ENCODE measurements around the gene PRRC1. TPM values are rescaled to one million over a fixed set of nuclear protein-coding genes. Genes with fewer than 3 reads are reported as not detected.

Gene PRRC1
- total and polyA plus RNA-seq, 9 of the 15 experiments (the other 6 are each of a cell fraction or from before 2014, with no cell fraction given): 23.4 to 68.7 (median 43.9) TPM

- ChIA-PET CTCF (ENCODE audit: low intra/inter-chr PET ratio) (interaction anchor here (1.2 to 1.3 kb wide), 2 partner anchors 637 to 638 kb away, joined by 3 to 6 read pairs; no protein-coding TSS in a partner anchor), POLR2A (interaction anchor here (0.5 kb wide), 1 partner anchor 520 kb away, joined by 3 read pairs; the partner anchor contains the start of gene SLC12A2)
- no peaks in the 10 kb centered on the region for H3K36me3 ChIP-seq (ENCODE audit: control insufficient read depth, insufficient read depth, low read length)
- no peaks in the 10 kb centered on the region; the same call in 1 of the 2 replicates for H4K20me1 ChIP-seq (replicated peaks; ENCODE audit: control insufficient read depth, insufficient read depth, low read length)
- H3K4me2 ChIP-seq (ENCODE audit: insufficient read depth, low read length): no peak overlapping the region
- peaks cover 0 to 8% of the 10 kb centered on the region in 2 experiments; a peak in 2 of 5 replicates for H3K27me3 ChIP-seq (ENCODE audit: control insufficient read depth in 2 of 2, insufficient read depth in 2 of 2, low read length in 2 of 2)
- BruUV-seq (replicated peaks): no TSS peak
- intact Hi-C loops (cut with micrococcal nuclease) (loop anchor here (1.0 to 10.0 kb wide), 7 partner anchors 183 to 1341 kb away; partner anchors contain the start of gene SLC12A2), in situ Hi-C loops (cut with MboI) (no loop called here)
- ATAC-seq (peak; percentile 91), DNase-seq (ENCODE audit: extremely low read depth in 1 of 4, low spot score in 3 of 4) (peak; percentile 27 to 72 (median 38)), FAIRE-seq (peak; percentile 94)
- H3K27ac ChIP-seq (ENCODE audit: extremely low read depth, low read depth, low read length): no peak overlapping the region
- H3K9me1 ChIP-seq (ENCODE audit: control insufficient read depth, insufficient read depth, low read length): no peaks in the 10 kb centered on the region
- no peak overlapping the region for H2AFZ ChIP-seq (ENCODE audit: low read depth, low read length)
- no peaks in the 10 kb centered on the region for H3K79me2 ChIP-seq (ENCODE audit: control insufficient read depth, insufficient read depth, low read length)
- H3K4me3 ChIP-seq: no peak overlapping the region
- H3K4me1 ChIP-seq (replicated peaks in 1 of 2; ENCODE audit: control insufficient read depth in 2 of 2, insufficient read depth in 2 of 2, low read length in 2 of 2): no peaks in the 10 kb centered on the region; a peak in 1 of 5 replicates
- 24% methylated on average over 2 of the region's 2 CpGs for WGBS (ENCODE audit: insufficient coverage, low coverage, missing lambda C conversion rate)
- H3K9me3 ChIP-seq (replicated peaks; ENCODE audit: control insufficient read depth, insufficient read depth, low read depth, low read length): no peaks in the 10 kb centered on the region
- no peak overlapping the region for H3K9ac ChIP-seq (ENCODE audit: insufficient read depth in 1 of 2, low read depth in 2 of 2, low read length in 2 of 2)
- no peak for TF ChIP-seq CREBBP (IDR thresholded peaks at IDR 0.05; ENCODE audit: low read depth, low read length)
- TF ChIP-seq, protein P1, sequence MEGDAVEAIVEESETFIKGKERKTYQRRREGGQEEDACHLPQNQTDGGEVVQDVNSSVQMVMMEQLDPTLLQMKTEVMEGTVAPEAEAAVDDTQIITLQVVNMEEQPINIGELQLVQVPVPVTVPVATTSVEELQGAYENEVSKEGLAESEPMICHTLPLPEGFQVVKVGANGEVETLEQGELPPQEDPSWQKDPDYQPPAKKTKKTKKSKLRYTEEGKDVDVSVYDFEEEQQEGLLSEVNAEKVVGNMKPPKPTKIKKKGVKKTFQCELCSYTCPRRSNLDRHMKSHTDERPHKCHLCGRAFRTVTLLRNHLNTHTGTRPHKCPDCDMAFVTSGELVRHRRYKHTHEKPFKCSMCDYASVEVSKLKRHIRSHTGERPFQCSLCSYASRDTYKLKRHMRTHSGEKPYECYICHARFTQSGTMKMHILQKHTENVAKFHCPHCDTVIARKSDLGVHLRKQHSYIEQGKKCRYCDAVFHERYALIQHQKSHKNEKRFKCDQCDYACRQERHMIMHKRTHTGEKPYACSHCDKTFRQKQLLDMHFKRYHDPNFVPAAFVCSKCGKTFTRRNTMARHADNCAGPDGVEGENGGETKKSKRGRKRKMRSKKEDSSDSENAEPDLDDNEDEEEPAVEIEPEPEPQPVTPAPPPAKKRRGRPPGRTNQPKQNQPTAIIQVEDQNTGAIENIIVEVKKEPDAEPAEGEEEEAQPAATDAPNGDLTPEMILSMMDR (IDR thresholded peaks at IDR 0.05 in 2 of 3, conservative IDR thresholded peaks at IDR 0.05 in 1 of 3; ENCODE audit: insufficient read depth in 2 of 3, low read depth in 1 of 3, low read length in 3 of 3): peak; percentile 53 to 77 (median 73); a peak in 5 of 6 replicates
- peak; percentile 13 for TF ChIP-seq MEIS2 (IDR thresholded peaks at IDR 0.05; ENCODE audit: partially characterized antibody)
- TF ChIP-seq, protein P2, sequence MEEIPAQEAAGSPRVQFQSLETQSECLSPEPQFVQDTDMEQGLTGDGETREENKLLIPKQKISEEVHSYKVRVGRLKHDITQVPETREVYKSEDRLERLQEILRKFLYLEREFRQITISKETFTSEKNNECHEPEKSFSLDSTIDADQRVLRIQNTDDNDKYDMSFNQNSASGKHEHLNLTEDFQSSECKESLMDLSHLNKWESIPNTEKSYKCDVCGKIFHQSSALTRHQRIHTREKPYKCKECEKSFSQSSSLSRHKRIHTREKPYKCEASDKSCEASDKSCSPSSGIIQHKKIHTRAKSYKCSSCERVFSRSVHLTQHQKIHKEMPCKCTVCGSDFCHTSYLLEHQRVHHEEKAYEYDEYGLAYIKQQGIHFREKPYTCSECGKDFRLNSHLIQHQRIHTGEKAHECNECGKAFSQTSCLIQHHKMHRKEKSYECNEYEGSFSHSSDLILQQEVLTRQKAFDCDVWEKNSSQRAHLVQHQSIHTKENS (CRISPR knock-in tag; IDR thresholded peaks at IDR 0.05): no peak
- TF ChIP-seq REST (IDR thresholded peaks at IDR 0.05; ENCODE audit: borderline replicate concordance): peak; percentile 56; the same call in 1 of the 2 replicates
- TF ChIP-seq REST (CRISPR knock-in tag; IDR thresholded peaks at IDR 0.05; ENCODE audit: low read depth): no peak
These were observed 46.7 kb downstream of the PRRC1 start for GRCh38 chr5:127564002-127564769.

Data from K562 (cell line).